Liver (tissue), 2 donors: ENCODE data around the gene C4B.
"Not testable (repeated sequence)": the region's sequence is repeated elsewhere in the genome, so short reads cannot be mapped to it uniquely, and the experiment has no call there.

Experiments
- TAF1 ChIP-seq: conservative IDR thresholded peaks from 2 replicates; pipeline ENCODE4 v1.6.1; 2016; ENCODE audit warnings: antibody characterized with exemption, mild to moderate bottlenecking
- TF ChIP-seq, protein P1 (sequence below): IDR thresholded peaks from 2 replicates; pipeline ENCODE4 v1.6.1; 2016; ENCODE audit warnings: antibody characterized with exemption
- donor health status: healthy.

DNA sequence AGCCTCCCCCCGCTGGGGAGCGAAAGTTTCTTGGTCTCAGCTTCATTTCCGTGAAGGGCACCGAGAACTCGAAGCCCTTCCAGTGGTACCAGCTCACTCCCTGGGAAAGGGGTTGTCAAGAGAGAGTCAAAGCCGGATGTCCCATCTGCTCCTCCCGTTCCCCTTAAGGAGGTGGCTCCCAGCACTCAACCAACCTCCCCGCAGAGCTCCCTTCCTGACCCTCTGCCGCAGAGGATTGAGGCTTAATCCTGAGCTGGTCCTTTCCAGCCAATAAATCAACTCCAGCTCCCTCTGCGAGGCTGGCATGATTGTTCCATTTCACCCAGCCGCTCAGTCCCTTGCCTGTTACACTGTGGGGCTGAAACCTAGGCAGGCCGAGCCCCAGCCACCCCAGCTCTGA lies 6.0 kb upstream of the C4B start:
- TF ChIP-seq TAF1, result not testable (repeated sequence)
- TF ChIP-seq, protein P1, sequence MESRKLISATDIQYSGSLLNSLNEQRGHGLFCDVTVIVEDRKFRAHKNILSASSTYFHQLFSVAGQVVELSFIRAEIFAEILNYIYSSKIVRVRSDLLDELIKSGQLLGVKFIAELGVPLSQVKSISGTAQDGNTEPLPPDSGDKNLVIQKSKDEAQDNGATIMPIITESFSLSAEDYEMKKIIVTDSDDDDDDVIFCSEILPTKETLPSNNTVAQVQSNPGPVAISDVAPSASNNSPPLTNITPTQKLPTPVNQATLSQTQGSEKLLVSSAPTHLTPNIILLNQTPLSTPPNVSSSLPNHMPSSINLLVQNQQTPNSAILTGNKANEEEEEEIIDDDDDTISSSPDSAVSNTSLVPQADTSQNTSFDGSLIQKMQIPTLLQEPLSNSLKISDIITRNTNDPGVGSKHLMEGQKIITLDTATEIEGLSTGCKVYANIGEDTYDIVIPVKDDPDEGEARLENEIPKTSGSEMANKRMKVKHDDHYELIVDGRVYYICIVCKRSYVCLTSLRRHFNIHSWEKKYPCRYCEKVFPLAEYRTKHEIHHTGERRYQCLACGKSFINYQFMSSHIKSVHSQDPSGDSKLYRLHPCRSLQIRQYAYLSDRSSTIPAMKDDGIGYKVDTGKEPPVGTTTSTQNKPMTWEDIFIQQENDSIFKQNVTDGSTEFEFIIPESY, result not testable (repeated sequence)
